HepG2 (cell line): Measurements from ENCODE around the gene TAT. TPM values are rescaled to one million over a fixed set of nuclear protein-coding genes. Genes with fewer than 3 reads are reported as not detected.
A peak's percentile ranks its signal among the peaks of the same experiment; 100 is the strongest.

Experiments used
- ARNT2 ChIP-seq: sonication (generic); formaldehyde crosslinking; IDR thresholded peaks from 2 replicates; pipeline ENCODE4 v1.8.0; 2022; ENCODE audit warnings: mild to moderate bottlenecking, low read depth, missing genetic modification reagents, moderate library complexity
- ATAD3A ChIP-seq: sonication (generic); formaldehyde crosslinking; IDR thresholded peaks from 2 replicates; pipeline ENCODE4 v1.4.0; 2020; ENCODE audit warnings: missing genetic modification reagents
- ATF3 ChIP-seq: sonication (generic); formaldehyde crosslinking; IDR thresholded peaks from 2 replicates; pipeline ENCODE4 v1.4.0; 2020; ENCODE audit warnings: missing genetic modification reagents
- BRD4 ChIP-seq: sonication (generic); formaldehyde crosslinking; IDR thresholded peaks from 2 replicates; pipeline ENCODE4 v1.4.0; 2020; ENCODE audit warnings: missing genetic modification reagents
- CHCHD3 ChIP-seq: sonication (generic); formaldehyde crosslinking; IDR thresholded peaks from 2 replicates; pipeline ENCODE4 v1.8.0; 2022; ENCODE audit warnings: mild to moderate bottlenecking, missing genetic modification reagents, moderate library complexity
- HMGXB3 ChIP-seq: sonication (generic); formaldehyde crosslinking; IDR thresholded peaks from 2 replicates; pipeline ENCODE4 v1.4.0; 2020; ENCODE audit warnings: missing genetic modification reagents, borderline replicate concordance
- HNF4G ChIP-seq, 2 experiments: sonication (generic) in 1 of 2; formaldehyde crosslinking in 1 of 2; IDR thresholded peaks; 2 replicates each; pipeline versions ENCODE4 v1.4.0 to v1.6.1; 2011 to 2020; ENCODE audit warnings: borderline replicate concordance in 2 of 2, low read depth in 2 of 2, mild to moderate bottlenecking in 2 of 2, low read length in 1 of 2, missing genetic modification reagents in 1 of 2, moderate library complexity in 1 of 2
- MEIS2 ChIP-seq: sonication (generic); formaldehyde crosslinking; IDR thresholded peaks from 2 replicates; pipeline ENCODE4 v1.9.0; 2021; ENCODE audit warnings: mild to moderate bottlenecking, missing genetic modification reagents
- NCOA2 ChIP-seq: sonication (generic); formaldehyde crosslinking; IDR thresholded peaks from 2 replicates; pipeline ENCODE4 v1.8.0; 2022; ENCODE audit warnings: inconsistent platforms
- POLR2G ChIP-seq: fragments of 200-400 bp; formaldehyde crosslinking; IDR thresholded peaks from 2 replicates; pipeline ENCODE4 v1.6.1; 2018; ENCODE audit warnings: mild to moderate bottlenecking, low read depth, low read length, moderate library complexity
- TBP ChIP-seq: sonication (generic); formaldehyde crosslinking; IDR thresholded peaks from 2 replicates; pipeline ENCODE4 v1.5.0; 2020; ENCODE audit warnings: missing genetic modification reagents
- TFE3 ChIP-seq: IDR thresholded peaks from 2 replicates; pipeline ENCODE4 v1.6.1; 2016
- TOPORS ChIP-seq: sonication (generic); formaldehyde crosslinking; IDR thresholded peaks from 2 replicates; pipeline ENCODE4 v1.8.0; 2023; ENCODE audit warnings: mild to moderate bottlenecking, missing genetic modification reagents
- ZFP36L1 ChIP-seq: sonication (generic); formaldehyde crosslinking; IDR thresholded peaks from 2 replicates; pipeline ENCODE4 v1.8.0; 2022; ENCODE audit warnings: mild to moderate bottlenecking, missing genetic modification reagents, moderate library complexity
- ZNF350 ChIP-seq: sonication (generic); formaldehyde crosslinking; IDR thresholded peaks from 2 replicates; pipeline ENCODE4 v1.4.0; 2020; ENCODE audit warnings: mild to moderate bottlenecking, low read depth, missing genetic modification reagents, borderline replicate concordance
- ZNF550 ChIP-seq: sonication (generic); formaldehyde crosslinking; IDR thresholded peaks from 2 replicates; pipeline ENCODE4 v1.4.0; 2020; ENCODE audit warnings: mild to moderate bottlenecking, missing genetic modification reagents, borderline replicate concordance
- ZNF710 ChIP-seq: sonication (generic); formaldehyde crosslinking; IDR thresholded peaks from 2 replicates; pipeline ENCODE4 v1.5.0; 2020; ENCODE audit warnings: mild to moderate bottlenecking, missing genetic modification reagents, borderline replicate concordance
- polyA plus RNA-seq, 8 experiments: library from polyadenylated mRNA; depleted of rRNA in 3 of 8; stranded (reverse) in 7 of 8; unstranded in 1 of 8; fragments of >200 nt; fragmentation: Illumina TruSeq in 4 of 8; extraction: Trizol in 4 of 8; gene quantifications; 2 replicates each; pipeline versions ENCODE4 v1.2.1 to v1.2.3, GENCODE V29; 2011 to 2016; ENCODE audit warnings: low read depth in 4 of 8, missing spikeins in 1 of 8, mixed read lengths in 1 of 8; ENCODE audit not compliant: insufficient read depth in 1 of 8
- total RNA-seq, 5 experiments: library from RNA; depleted of rRNA; stranded (reverse); fragments of >200 nt; fragmentation: Illumina TruSeq; extraction: Trizol; gene quantifications; 2 replicates each; pipeline ENCODE4 v1.2.3, GENCODE V29; 2016; ENCODE audit warnings: low read depth in 1 of 5
- TF ChIP-seq, protein P1 (sequence below): sonication (generic); formaldehyde crosslinking; IDR thresholded peaks from 2 replicates; pipeline ENCODE4 v1.5.0; 2020; ENCODE audit warnings: missing genetic modification reagents, mild to moderate bottlenecking, borderline replicate concordance

Gene TAT
- total and polyA plus RNA-seq, 2 of the 13 experiments (the other 11 are each of a cell fraction or from before 2014, with no cell fraction given), result 1.6 to 5.8 TPM

- TF ChIP-seq BRD4 (CRISPR knock-in tag) (no peak), POLR2G (no peak), TBP (CRISPR knock-in tag) (peak; percentile 38; the same call in 1 of the 2 replicates), ZFP36L1 (CRISPR knock-in tag) (no peak), ARNT2 (CRISPR knock-in tag) (peak; percentile 65; the same call in 1 of the 2 replicates), ATF3 (CRISPR knock-in tag) (no peak), ZNF550 (CRISPR knock-in tag) (no peak), MEIS2 (CRISPR knock-in tag) (0 out of 2 replicates have a peak, but pooled peaks have one; percentile 50), HNF4G (IDR thresholded peaks at IDR 0.05; ENCODE audit: borderline replicate concordance, low read depth, low read length) (no peak), HNF4G (CRISPR knock-in tag; IDR thresholded peaks at IDR 0.05; ENCODE audit: borderline replicate concordance, low read depth) (no peak), ZNF350 (CRISPR knock-in tag) (peak; percentile 83), ZNF710 (CRISPR knock-in tag) (peak; percentile 76; the same call in 1 of the 2 replicates), NCOA2 (0 out of 2 replicates have a peak, but pooled peaks have one; percentile 22), TOPORS (CRISPR knock-in tag) (no peak), HMGXB3 (CRISPR knock-in tag) (no peak), ATAD3A (no peak), TFE3 (CRISPR knock-in tag) (peak; percentile 29; the same call in 1 of the 2 replicates), CHCHD3 (no peak)
- TF ChIP-seq, protein P1, sequence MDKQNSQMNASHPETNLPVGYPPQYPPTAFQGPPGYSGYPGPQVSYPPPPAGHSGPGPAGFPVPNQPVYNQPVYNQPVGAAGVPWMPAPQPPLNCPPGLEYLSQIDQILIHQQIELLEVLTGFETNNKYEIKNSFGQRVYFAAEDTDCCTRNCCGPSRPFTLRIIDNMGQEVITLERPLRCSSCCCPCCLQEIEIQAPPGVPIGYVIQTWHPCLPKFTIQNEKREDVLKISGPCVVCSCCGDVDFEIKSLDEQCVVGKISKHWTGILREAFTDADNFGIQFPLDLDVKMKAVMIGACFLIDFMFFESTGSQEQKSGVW, result no peak
Measured at GRCh38 chr16:71610936-71611871, 34.3 kb upstream of the TAT start (continued).
